ENCODE data around the gene TUBB6.

- TF ChIP-seq CTCF (IDR thresholded peaks at IDR 0.05) (no peak), POLR2A (IDR thresholded peaks at IDR 0.05) (no peak)
These were observed 26.8 kb downstream of the TUBB6 start for GRCh38 chr18:12334863-12335262.

Data from Peyer's patch (tissue), 4 donors.